22Rv1 (cell line): ENCODE measurements around the gene HLA-E.

Experiments used
- H3K27ac ChIP-seq: fragments of 450-650 bp; 2 replicates; pipeline ENCODE4 v1.5.1; 2017
- ZFX ChIP-seq: fragments of 450-650 bp; IDR thresholded peaks from 2 replicates; pipeline ENCODE4 v1.6.1; 2017; ENCODE audit warnings: antibody characterized with exemption, borderline replicate concordance
- TF ChIP-seq, protein P1 (sequence below): fragments of 450-650 bp; IDR thresholded peaks from 2 replicates; pipeline ENCODE4 v1.5.1; 2017; ENCODE audit warnings: mild to moderate bottlenecking

HLA-E gene

GRCh38 chr6:30500421-30501355, 11.4 kb downstream of the HLA-E start:
- TF ChIP-seq, protein P1, sequence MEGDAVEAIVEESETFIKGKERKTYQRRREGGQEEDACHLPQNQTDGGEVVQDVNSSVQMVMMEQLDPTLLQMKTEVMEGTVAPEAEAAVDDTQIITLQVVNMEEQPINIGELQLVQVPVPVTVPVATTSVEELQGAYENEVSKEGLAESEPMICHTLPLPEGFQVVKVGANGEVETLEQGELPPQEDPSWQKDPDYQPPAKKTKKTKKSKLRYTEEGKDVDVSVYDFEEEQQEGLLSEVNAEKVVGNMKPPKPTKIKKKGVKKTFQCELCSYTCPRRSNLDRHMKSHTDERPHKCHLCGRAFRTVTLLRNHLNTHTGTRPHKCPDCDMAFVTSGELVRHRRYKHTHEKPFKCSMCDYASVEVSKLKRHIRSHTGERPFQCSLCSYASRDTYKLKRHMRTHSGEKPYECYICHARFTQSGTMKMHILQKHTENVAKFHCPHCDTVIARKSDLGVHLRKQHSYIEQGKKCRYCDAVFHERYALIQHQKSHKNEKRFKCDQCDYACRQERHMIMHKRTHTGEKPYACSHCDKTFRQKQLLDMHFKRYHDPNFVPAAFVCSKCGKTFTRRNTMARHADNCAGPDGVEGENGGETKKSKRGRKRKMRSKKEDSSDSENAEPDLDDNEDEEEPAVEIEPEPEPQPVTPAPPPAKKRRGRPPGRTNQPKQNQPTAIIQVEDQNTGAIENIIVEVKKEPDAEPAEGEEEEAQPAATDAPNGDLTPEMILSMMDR: no peak
- no peak for TF ChIP-seq ZFX
- H3K27ac ChIP-seq: no peak overlapping the region

- H3K27ac ChIP-seq: no peak overlapping the region
- no peak for TF ChIP-seq ZFX
- TF ChIP-seq, protein P1: no peak
Measured at GRCh38 chr6:30507849-30508827, 18.8 kb downstream of the HLA-E start.

- TF ChIP-seq, protein P1: no peak
- no peak for TF ChIP-seq ZFX
- no peak overlapping the region for H3K27ac ChIP-seq
Measured at GRCh38 chr6:30508890-30509736, 19.8 kb downstream of the HLA-E start.

- H3K27ac ChIP-seq: no peak overlapping the region
- no peak for TF ChIP-seq ZFX
- TF ChIP-seq, protein P1: no peak
Measured at GRCh38 chr6:30510419-30511168, 21.3 kb downstream of the HLA-E start.

DNA sequence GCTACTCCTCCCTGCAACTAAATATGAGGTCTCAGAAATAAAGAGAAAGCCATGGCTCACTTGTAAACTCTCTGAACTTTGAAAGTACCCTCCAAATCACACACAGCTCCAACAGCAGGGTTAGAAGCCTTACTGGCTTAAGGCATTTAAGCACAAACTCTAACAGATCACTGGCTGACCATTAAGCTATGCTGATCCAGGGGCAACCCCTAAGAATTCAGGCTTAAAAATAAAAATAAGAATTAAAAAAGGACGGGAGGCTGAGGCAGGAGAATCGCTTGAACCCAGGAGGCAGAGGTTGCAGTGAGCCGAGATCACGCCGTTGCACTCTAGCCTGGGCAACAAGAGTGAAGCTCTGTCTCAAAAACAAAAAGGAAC, 21.8 kb downstream of the HLA-E start:
- TF ChIP-seq, protein P1: no peak
- no peak for TF ChIP-seq ZFX
- no peak overlapping the region for H3K27ac ChIP-seq

DNA sequence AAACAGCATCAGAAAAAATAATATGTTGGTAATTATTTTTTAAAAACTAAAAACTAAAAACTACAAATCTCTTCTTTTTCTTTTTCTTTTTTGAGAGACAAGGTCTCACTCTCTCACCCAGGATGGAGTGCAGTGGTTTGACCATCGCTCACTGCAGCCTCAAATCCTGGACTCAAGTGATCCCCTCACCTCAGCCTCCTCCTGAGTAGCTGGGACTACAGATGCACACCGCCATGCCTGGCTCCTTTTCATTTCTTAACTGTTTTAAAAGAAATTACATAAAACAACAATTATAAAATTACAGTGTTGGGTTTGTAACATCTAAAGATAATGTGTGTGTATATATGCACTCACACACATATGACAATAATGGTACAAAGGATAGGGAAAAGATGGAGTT, 24.1 kb downstream of the HLA-E start:
- no peak overlapping the region for H3K27ac ChIP-seq
- no peak for TF ChIP-seq ZFX

- no peak overlapping the region for H3K27ac ChIP-seq
- TF ChIP-seq, protein P1: no peak
- TF ChIP-seq ZFX: no peak
Measured at GRCh38 chr6:30515106-30515505, 25.8 kb downstream of the HLA-E start.
